Astrocyte (in vitro differentiated cells and primary cell): Measurements from ENCODE around the gene EP400.

Experiments
- EZH2 ChIP-seq: IDR thresholded peaks from 2 replicates; pipeline ENCODE4 v1.6.1; 2012; ENCODE audit warnings: mild to moderate bottlenecking, low read length, inconsistent platforms; ENCODE audit not compliant: insufficient read depth
- TF ChIP-seq, protein P1 (sequence below): IDR thresholded peaks from 2 replicates; pipeline ENCODE4 v1.5.1; 2011; ENCODE audit warnings: low read depth, mild to moderate bottlenecking, inconsistent platforms, low read length, moderate library complexity; ENCODE audit not compliant: insufficient read depth

DNA sequence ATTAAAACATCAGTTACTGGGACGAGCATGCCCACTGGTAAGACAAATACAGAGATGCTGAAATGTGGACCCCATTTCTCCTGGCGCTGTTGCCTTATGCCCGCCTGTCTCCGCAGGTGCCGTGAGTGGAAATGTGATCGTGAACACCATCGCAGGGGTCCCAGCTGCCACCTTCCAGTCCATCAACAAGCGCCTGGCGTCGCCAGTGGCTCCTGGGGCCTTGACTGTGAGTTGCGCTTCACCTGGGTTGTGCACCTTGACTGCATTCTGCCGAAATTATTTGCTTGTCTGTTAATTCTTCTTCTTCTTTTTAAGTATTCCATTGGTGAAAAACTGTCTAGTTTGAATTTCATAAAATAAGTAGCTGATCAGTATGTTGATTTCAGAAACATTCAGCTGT lies 105.2 kb downstream of the EP400 start:
- TF ChIP-seq, protein P1, sequence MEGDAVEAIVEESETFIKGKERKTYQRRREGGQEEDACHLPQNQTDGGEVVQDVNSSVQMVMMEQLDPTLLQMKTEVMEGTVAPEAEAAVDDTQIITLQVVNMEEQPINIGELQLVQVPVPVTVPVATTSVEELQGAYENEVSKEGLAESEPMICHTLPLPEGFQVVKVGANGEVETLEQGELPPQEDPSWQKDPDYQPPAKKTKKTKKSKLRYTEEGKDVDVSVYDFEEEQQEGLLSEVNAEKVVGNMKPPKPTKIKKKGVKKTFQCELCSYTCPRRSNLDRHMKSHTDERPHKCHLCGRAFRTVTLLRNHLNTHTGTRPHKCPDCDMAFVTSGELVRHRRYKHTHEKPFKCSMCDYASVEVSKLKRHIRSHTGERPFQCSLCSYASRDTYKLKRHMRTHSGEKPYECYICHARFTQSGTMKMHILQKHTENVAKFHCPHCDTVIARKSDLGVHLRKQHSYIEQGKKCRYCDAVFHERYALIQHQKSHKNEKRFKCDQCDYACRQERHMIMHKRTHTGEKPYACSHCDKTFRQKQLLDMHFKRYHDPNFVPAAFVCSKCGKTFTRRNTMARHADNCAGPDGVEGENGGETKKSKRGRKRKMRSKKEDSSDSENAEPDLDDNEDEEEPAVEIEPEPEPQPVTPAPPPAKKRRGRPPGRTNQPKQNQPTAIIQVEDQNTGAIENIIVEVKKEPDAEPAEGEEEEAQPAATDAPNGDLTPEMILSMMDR, result no peak
- no peak for TF ChIP-seq EZH2
